ENCODE results near the gene DXO. TPM values are rescaled to one million over a fixed set of nuclear protein-coding genes. Genes with fewer than 3 reads are reported as not detected.

Gene DXO
- total and polyA plus RNA-seq, 2 of the 13 experiments (the other 11 are each of a cell fraction or from before 2014, with no cell fraction given), result 18.6 to 26.2 TPM

DNA sequence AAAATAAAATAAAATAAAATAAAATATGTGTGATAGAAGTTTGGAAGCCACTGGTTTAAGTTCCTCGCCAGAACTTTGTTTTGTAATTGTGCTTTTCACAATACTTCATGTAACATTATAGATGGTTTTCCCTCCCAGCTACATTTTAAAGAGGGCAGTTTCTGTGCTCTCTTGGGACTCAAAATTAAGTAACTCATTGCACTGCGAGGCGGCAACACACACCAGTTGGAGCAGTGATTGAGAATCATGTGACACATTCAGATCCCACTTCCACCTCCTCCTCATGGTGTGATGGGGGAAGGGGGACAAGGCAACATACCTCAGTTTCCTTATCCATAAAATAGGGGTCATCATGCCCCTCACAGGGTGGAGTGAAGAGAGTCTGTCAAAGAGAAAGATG lies 36.9 kb downstream of the DXO start:
- over 99% methylated on average over 3 of the region's 3 CpGs for WGBS (ENCODE audit: low lambda C conversion rate)
- Histone ChIP-seq H3K4me2 (ENCODE audit: low read depth, low read length) (no peak overlapping the region), H3K27me3 (ENCODE audit: control insufficient read depth in 1 of 2, insufficient read depth in 2 of 2, low read length in 2 of 2) (no peaks in the 10 kb centered on the region), H3K36me3 (replicated peaks in 1 of 2; ENCODE audit: control insufficient read depth in 1 of 2, insufficient read depth in 2 of 2, low read length in 2 of 2) (peaks cover 8 to 18% of the 10 kb centered on the region in 2 experiments), H3K79me2 (ENCODE audit: insufficient read depth, low read length) (peaks cover 9% of the 10 kb centered on the region), H3K4me3 (replicated peaks in 1 of 3; ENCODE audit: insufficient read depth in 1 of 3, low read depth in 2 of 3, low read length in 3 of 3) (no peak overlapping the region), H3K4me1 (ENCODE audit: insufficient read depth, low read length) (peaks cover 22% of the 10 kb centered on the region), H3K9ac (ENCODE audit: insufficient read depth, low read depth, low read length) (no peak overlapping the region), H2AFZ (ENCODE audit: low read length) (no peak overlapping the region), H3K9me3 (ENCODE audit: low read length) (no peaks in the 10 kb centered on the region), H4K20me1 (ENCODE audit: insufficient read depth, low read length) (no peaks in the 10 kb centered on the region), H3K27ac (ENCODE audit: extremely low read length, insufficient read depth, low read length) (no peak overlapping the region)
- POLR2A ChIA-PET, result interaction anchor here (1.4 to 2.0 kb wide), 2 partner anchors 10 to 17 kb away, joined by 8 to 9 read pairs; partner anchors contain the start of gene CFB
- intact Hi-C loops (cut with micrococcal nuclease; ENCODE audit: unreplicated experiment), result no loop called here
- ATAC-seq, result no peak
- no TSS peak for BruUV-seq (replicated peaks)
- no peak for DNase-seq (ENCODE audit: low spot score)
- in situ Hi-C loops (cut with HindIII; ENCODE audit: extremely low pct_ligation_motif_present, low pct_unique_long_range_greater_than_20kb), result no loop called here
- no peak for TF ChIP-seq TCF7 (IDR thresholded peaks at IDR 0.05; ENCODE audit: low read depth)
- no peak for TF ChIP-seq ARNTL (CRISPR knock-in tag; IDR thresholded peaks at IDR 0.05)
- TF ChIP-seq MATR3 (CRISPR knock-in tag; IDR thresholded peaks at IDR 0.05), result no peak
- no peak for TF ChIP-seq ZNF121 (CRISPR knock-in tag; IDR thresholded peaks at IDR 0.05)
- TF ChIP-seq ZNF367 (CRISPR knock-in tag; IDR thresholded peaks at IDR 0.05; ENCODE audit: borderline replicate concordance), result no peak
- TF ChIP-seq ZBTB38 (CRISPR knock-in tag; IDR thresholded peaks at IDR 0.05), result no peak
- TF ChIP-seq, protein P1, sequence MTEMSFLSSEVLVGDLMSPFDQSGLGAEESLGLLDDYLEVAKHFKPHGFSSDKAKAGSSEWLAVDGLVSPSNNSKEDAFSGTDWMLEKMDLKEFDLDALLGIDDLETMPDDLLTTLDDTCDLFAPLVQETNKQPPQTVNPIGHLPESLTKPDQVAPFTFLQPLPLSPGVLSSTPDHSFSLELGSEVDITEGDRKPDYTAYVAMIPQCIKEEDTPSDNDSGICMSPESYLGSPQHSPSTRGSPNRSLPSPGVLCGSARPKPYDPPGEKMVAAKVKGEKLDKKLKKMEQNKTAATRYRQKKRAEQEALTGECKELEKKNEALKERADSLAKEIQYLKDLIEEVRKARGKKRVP (CRISPR knock-in tag; IDR thresholded peaks at IDR 0.05), result no peak
- TF ChIP-seq ZFP90 (CRISPR knock-in tag; IDR thresholded peaks at IDR 0.05; ENCODE audit: borderline replicate concordance), result no peak
- TF ChIP-seq, protein P2, sequence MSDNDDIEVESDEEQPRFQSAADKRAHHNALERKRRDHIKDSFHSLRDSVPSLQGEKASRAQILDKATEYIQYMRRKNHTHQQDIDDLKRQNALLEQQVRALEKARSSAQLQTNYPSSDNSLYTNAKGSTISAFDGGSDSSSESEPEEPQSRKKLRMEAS (IDR thresholded peaks at IDR 0.05), result no peak
- TF ChIP-seq ARNT (IDR thresholded peaks at IDR 0.05), result no peak
- TF ChIP-seq, protein P3, sequence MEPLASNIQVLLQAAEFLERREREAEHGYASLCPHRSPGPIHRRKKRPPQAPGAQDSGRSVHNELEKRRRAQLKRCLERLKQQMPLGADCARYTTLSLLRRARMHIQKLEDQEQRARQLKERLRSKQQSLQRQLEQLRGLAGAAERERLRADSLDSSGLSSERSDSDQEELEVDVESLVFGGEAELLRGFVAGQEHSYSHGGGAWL (CRISPR knock-in tag; IDR thresholded peaks at IDR 0.05), result no peak
- no peak for TF ChIP-seq ZSCAN29 (CRISPR knock-in tag; conservative IDR thresholded peaks at IDR 0.05)
- TF ChIP-seq CENPX (CRISPR knock-in tag; IDR thresholded peaks at IDR 0.05), result no peak
- TF ChIP-seq ZNF720 (CRISPR knock-in tag; IDR thresholded peaks at IDR 0.05), result no peak
- TF ChIP-seq ZNF557 (CRISPR knock-in tag; IDR thresholded peaks at IDR 0.05), result no peak
- TF ChIP-seq, protein P4, sequence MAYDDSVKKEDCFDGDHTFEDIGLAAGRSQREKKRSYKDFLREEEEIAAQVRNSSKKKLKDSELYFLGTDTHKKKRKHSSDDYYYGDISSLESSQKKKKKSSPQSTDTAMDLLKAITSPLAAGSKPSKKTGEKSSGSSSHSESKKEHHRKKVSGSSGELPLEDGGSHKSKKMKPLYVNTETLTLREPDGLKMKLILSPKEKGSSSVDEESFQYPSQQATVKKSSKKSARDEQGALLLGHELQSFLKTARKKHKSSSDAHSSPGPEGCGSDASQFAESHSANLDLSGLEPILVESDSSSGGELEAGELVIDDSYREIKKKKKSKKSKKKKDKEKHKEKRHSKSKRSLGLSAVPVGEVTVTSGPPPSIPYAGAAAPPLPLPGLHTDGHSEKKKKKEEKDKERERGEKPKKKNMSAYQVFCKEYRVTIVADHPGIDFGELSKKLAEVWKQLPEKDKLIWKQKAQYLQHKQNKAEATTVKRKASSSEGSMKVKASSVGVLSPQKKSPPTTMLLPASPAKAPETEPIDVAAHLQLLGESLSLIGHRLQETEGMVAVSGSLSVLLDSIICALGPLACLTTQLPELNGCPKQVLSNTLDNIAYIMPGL (CRISPR knock-in tag; IDR thresholded peaks at IDR 0.05; ENCODE audit: borderline replicate concordance in 1 of 2, low read depth in 1 of 2), result no peak
- CTCF ChIA-PET (ENCODE audit: low intra/inter-chr PET ratio, low total read pairs), result no interaction called here
- FAIRE-seq, result no peak

Measured in HepG2 (cell line).